KMS-11 (cell line): ENCODE measurements around the gene ACTBL2.

Experiments
- H2AFZ ChIP-seq: fragments of 200-600 bp; sonication (generic); 2 replicates; pipeline ENCODE4 v1.6.1; 2016; ENCODE audit warnings: antibody characterized with exemption, mixed run types, low read depth
- H3K27ac ChIP-seq: fragments of 200-600 bp; sonication (generic); 2 replicates; pipeline ENCODE4 v1.6.1; 2016; ENCODE audit warnings: mild to moderate bottlenecking, mixed run types
- H3K27me3 ChIP-seq: fragments of 200-600 bp; sonication (generic); 2 replicates; pipeline ENCODE4 v1.6.1; 2017; ENCODE audit warnings: mild to moderate bottlenecking, low read depth, mixed run types, moderate library complexity; ENCODE audit not compliant: insufficient read depth
- H3K36me3 ChIP-seq: fragments of 200-600 bp; sonication (generic); 2 replicates; pipeline ENCODE4 v1.6.1; 2017; ENCODE audit warnings: mild to moderate bottlenecking, mixed run types; ENCODE audit not compliant: insufficient read depth
- H3K4me1 ChIP-seq: fragments of 200-600 bp; sonication (generic); 2 replicates; pipeline ENCODE4 v1.6.1; 2016; ENCODE audit warnings: mild to moderate bottlenecking, low read depth, mixed run types; ENCODE audit not compliant: poor library complexity, severe bottlenecking
- H3K4me2 ChIP-seq: fragments of 200-600 bp; sonication (generic); 2 replicates; pipeline ENCODE4 v1.7.0; 2016; ENCODE audit warnings: mild to moderate bottlenecking, mixed run types
- H3K4me3 ChIP-seq: fragments of 200-600 bp; sonication (generic); IDR thresholded peaks from 2 replicates; pipeline ENCODE4 v1.6.1; 2017; ENCODE audit warnings: low read depth, low read length, mixed read lengths; ENCODE audit not compliant: insufficient read depth
- H3K79me2 ChIP-seq: fragments of 200-600 bp; sonication (generic); 2 replicates; pipeline ENCODE4 v1.6.1; 2016; ENCODE audit warnings: low read depth, mixed run types; ENCODE audit not compliant: insufficient read depth
- H3K9ac ChIP-seq: fragments of 200-600 bp; sonication (generic); 2 replicates; pipeline ENCODE4 v1.6.1; 2016; ENCODE audit warnings: mild to moderate bottlenecking, mixed run types
- H4K20me1 ChIP-seq: fragments of 200-600 bp; sonication (generic); 2 replicates; pipeline ENCODE4 v1.6.1; 2016; ENCODE audit warnings: mild to moderate bottlenecking, mixed run types; ENCODE audit not compliant: insufficient read depth
- CTCF ChIP-seq: fragments of 200-600 bp; sonication (generic); conservative IDR thresholded peaks from 2 replicates; pipeline ENCODE4 v1.6.1; 2017; ENCODE audit warnings: low read depth, mild to moderate bottlenecking, antibody characterized with exemption, low read length, moderate library complexity, mixed read lengths

Gene ACTBL2

GRCh38 chr5:57482671-57483106, at the start of gene ACTBL2:
TSS of gene ACTBL2 (minus strand) at chr5:57482811. CDS start at chr5:57482707, 104 bp downstream.
- Histone ChIP-seq H3K4me1 (no peaks in the 10 kb centered on the region), H2AFZ (no peak within 1 kb of the TSS), H4K20me1 (no peaks in the 10 kb centered on the region), H3K79me2 (no peaks in the 10 kb centered on the region), H3K27ac (no peak within 1 kb of the TSS), H3K9ac (no peak within 1 kb of the TSS), H3K4me2 (no peak within 1 kb of the TSS), H3K27me3 (no peaks in the 10 kb centered on the region), H3K36me3 (no peaks in the 10 kb centered on the region), H3K4me3 (no peak within 1 kb of the TSS)
- TF ChIP-seq CTCF = no peak

GRCh38 chr5:57531333-57531732, 48.7 kb upstream of the ACTBL2 start:
- no peaks in the 10 kb centered on the region for H4K20me1 ChIP-seq
- H3K4me2 ChIP-seq = peak overlapping the region; percentile 33
- no peaks in the 10 kb centered on the region for H3K36me3 ChIP-seq
- no peak overlapping the region for H3K9ac ChIP-seq
- H3K4me3 ChIP-seq = no peak overlapping the region
- no peaks in the 10 kb centered on the region for H3K27me3 ChIP-seq
- no peak overlapping the region for H2AFZ ChIP-seq
- no peaks in the 10 kb centered on the region for H3K79me2 ChIP-seq
- H3K27ac ChIP-seq = peak overlapping the region; percentile 33; the same call in 1 of the 2 replicates
- peaks cover 28% of the 10 kb centered on the region for H3K4me1 ChIP-seq
- no peak for TF ChIP-seq CTCF

GRCh38 chr5:57529864-57530263, 47.3 kb upstream of the ACTBL2 start:
- no peak overlapping the region for H3K4me3 ChIP-seq
- TF ChIP-seq CTCF = no peak
- H3K4me2 ChIP-seq = no peak overlapping the region

GRCh38 chr5:57527870-57528269, 45.3 kb upstream of the ACTBL2 start:
- no peak overlapping the region for H3K27ac ChIP-seq
- TF ChIP-seq CTCF = no peak
- no peaks in the 10 kb centered on the region for H3K36me3 ChIP-seq
- H2AFZ ChIP-seq = no peak overlapping the region
- H3K4me1 ChIP-seq = peaks cover 23% of the 10 kb centered on the region
- no peaks in the 10 kb centered on the region for H4K20me1 ChIP-seq
- no peak overlapping the region for H3K4me3 ChIP-seq
- no peaks in the 10 kb centered on the region for H3K27me3 ChIP-seq
- no peak overlapping the region for H3K4me2 ChIP-seq
- no peaks in the 10 kb centered on the region for H3K79me2 ChIP-seq
- H3K9ac ChIP-seq = no peak overlapping the region

More at GRCh38 chr5:57529864-57530263, 47.3 kb upstream of the ACTBL2 start:
- Histone ChIP-seq H4K20me1 (no peaks in the 10 kb centered on the region), H2AFZ (no peak overlapping the region), H3K9ac (no peak overlapping the region), H3K27me3 (no peaks in the 10 kb centered on the region), H3K36me3 (no peaks in the 10 kb centered on the region), H3K79me2 (no peaks in the 10 kb centered on the region), H3K27ac (no peak overlapping the region), H3K4me1 (peaks cover 28% of the 10 kb centered on the region)
